Right lobe of liver (tissue), 6 donors: ENCODE data around the gene LHPP. TPM values are rescaled to one million over a fixed set of nuclear protein-coding genes. Genes with fewer than 3 reads are reported as not detected.

Experiments
- ATAC-seq, 4 donors: fragments of 200-7000 bp; cut with Tn5 transposase; one replicate each; pipeline ENCODE4 v1.9.1; 2020; ENCODE audit warnings: mild to moderate bottlenecking in 4 of 4, moderate library complexity in 4 of 4
- DNase-seq, 3 donors: peaks; one replicate each; pipeline ENCODE4 v3.0.0-alpha.2; 2020
- H3K27ac ChIP-seq, 3 donors: fragments of 200-600 bp; one replicate each; pipeline ENCODE4 v1.8.0; 2022
- H3K27me3 ChIP-seq, 2 donors: fragments of 200-600 bp; one replicate each; pipeline ENCODE4 v1.8.0; 2022
- H3K36me3 ChIP-seq, 4 donors: fragments of 200-600 bp; sonication (generic) in 1 of 4; one replicate each; pipeline versions ENCODE4 v1.5.1 to v1.8.0; 2017 to 2022; ENCODE audit warnings: control low read depth in 1 of 4
- H3K4me1 ChIP-seq, 4 donors: fragments of 200-600 bp; sonication (generic) in 1 of 4; one replicate each; pipeline versions ENCODE4 v1.5.1 to v1.8.0; 2017 to 2022; ENCODE audit warnings: control low read depth in 1 of 4
- H3K4me3 ChIP-seq, 3 donors: fragments of 200-600 bp; one replicate each; pipeline ENCODE4 v1.8.0; 2022
- H3K9me3 ChIP-seq, 4 donors: fragments of 200-600 bp; sonication (generic) in 1 of 4; one replicate each; pipeline versions ENCODE4 v1.5.1 to v1.8.0; 2017 to 2022; ENCODE audit warnings: control low read depth in 1 of 4
- POLR2A ChIP-seq: fragments of 450-650 bp; IDR thresholded peaks from one replicate; pipeline ENCODE4 v1.6.1; 2017; ENCODE audit warnings: antibody characterized with exemption, mild to moderate bottlenecking
- WGBS: methylation state at CpG from one replicate; pipeline ENCODE4 v1.1.6; 2018; ENCODE audit warnings: low coverage, low lambda C conversion rate; ENCODE audit not compliant: insufficient coverage; ENCODE audit errors: missing lambda C conversion rate; 5-methylcytosine and 5-hydroxymethylcytosine counted together
- intact Hi-C, 2 donors: fragments of 100-400 bp; cut with DNase I; formaldehyde crosslinking; loops; one replicate each; pipeline versions ENCODE4 v1.11.2 to v1.14.1; 2022
- total RNA-seq, 6 experiments: library from RNA; depleted of rRNA in 2 of 6; stranded (reverse); fragments of >200 nt in 2 of 6; fragmentation: NEBNext Ultra II Directional in 3 of 6; extraction: Animal tissue kit (Norgen Biotek cat#: 25700) in 3 of 6; gene quantifications; one replicate each; pipeline versions ENCODE4 v1.1.0 to v1.2.4, GENCODE V29; 2016 to 2023
- TF ChIP-seq, protein P1 (sequence below), 4 donors: fragments of 200-600 bp in 3 of 4; fragments of 450-650 bp in 1 of 4; IDR thresholded peaks; one replicate each; pipeline versions ENCODE4 v1.5.1 to v1.8.0; 2016 to 2022; ENCODE audit warnings: antibody characterized with exemption in 4 of 4, mild to moderate bottlenecking in 2 of 4
- donor health status: DM: no; HTN: yes; CAD: no.
- donor health status: DM: no; HTN: no; CAD: no.
- donor health status: DM: no; HTN: no; CAD: no.
- donor health status: DM: no; HTN: yes; CAD: no.
- donor health status: DM: no; HTN: yes; CAD: no.

LHPP gene
- total RNA-seq, 6 experiments from 2014 or later = 19.3 to 56.3 (median 36.3) TPM

DNA sequence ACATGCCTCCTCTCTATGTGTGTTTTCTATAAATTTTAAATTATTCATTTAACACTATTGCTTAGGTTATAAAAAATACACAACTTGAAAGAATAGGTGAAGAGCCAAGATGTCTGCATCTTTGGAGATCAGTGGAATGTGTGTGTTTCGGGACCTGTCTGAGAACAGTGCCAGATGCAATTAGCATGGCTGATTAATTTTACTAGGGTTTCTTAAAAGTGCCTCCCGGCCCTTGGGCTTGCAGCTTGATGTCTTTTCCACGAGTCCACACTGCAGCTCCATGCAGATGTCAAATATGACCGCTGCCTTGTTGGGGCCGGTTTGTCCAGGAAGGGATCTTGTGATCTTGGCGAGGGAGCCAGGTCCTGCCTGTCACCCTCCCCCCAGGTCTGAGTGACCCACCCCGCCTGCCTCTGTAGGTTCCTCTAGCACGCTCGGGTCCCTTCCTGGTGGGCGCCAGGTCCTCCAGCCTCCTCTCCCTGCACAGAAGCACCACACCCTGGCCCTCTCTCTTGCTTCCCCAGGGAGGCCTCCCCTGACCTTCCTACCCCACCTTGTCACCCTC lies 20.7 kb downstream of the LHPP start:
- H3K4me3 ChIP-seq = no peak overlapping the region
- H3K4me1 ChIP-seq = peaks cover 0 to 9% (median 0%) of the 10 kb centered on the region in 4 donors
- no peaks in the 10 kb centered on the region for H3K9me3 ChIP-seq
- WGBS = 89% methylated on average over 6 of the region's 10 CpGs
- TF ChIP-seq, protein P1, sequence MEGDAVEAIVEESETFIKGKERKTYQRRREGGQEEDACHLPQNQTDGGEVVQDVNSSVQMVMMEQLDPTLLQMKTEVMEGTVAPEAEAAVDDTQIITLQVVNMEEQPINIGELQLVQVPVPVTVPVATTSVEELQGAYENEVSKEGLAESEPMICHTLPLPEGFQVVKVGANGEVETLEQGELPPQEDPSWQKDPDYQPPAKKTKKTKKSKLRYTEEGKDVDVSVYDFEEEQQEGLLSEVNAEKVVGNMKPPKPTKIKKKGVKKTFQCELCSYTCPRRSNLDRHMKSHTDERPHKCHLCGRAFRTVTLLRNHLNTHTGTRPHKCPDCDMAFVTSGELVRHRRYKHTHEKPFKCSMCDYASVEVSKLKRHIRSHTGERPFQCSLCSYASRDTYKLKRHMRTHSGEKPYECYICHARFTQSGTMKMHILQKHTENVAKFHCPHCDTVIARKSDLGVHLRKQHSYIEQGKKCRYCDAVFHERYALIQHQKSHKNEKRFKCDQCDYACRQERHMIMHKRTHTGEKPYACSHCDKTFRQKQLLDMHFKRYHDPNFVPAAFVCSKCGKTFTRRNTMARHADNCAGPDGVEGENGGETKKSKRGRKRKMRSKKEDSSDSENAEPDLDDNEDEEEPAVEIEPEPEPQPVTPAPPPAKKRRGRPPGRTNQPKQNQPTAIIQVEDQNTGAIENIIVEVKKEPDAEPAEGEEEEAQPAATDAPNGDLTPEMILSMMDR (IDR thresholded peaks at IDR 0.05) = no peak
- TF ChIP-seq POLR2A = no peak
- H3K36me3 ChIP-seq = no peaks in the 10 kb centered on the region
- no peaks in the 10 kb centered on the region for H3K27me3 ChIP-seq
- no peak overlapping the region for H3K27ac ChIP-seq
- DNase-seq = no peak
- intact Hi-C loops = no loop called here
- no peak for ATAC-seq

DNA sequence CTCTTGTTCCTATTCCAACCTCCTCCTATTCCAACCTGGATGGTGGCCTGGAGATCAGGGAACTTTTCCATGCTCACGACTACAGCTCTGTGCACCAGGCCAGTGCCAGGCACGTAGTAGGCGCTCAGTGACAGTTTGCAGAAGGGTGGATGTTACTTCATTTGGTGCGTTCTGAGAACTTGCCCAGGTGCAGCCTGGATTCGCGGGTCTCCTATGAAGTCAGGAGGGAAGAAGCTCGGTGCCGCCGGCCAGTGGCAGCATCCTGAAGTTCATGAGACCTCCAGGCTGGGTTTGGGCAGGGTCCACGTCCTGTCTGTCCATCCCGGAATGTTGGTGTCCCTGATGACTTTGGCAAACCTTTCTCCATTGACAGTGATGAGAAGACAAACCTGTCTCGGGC lies 21.3 kb downstream of the LHPP start:
- 89% methylated on average over 5 of the region's 12 CpGs for WGBS
- no peak for TF ChIP-seq POLR2A
- TF ChIP-seq, protein P1 (IDR thresholded peaks at IDR 0.05) = no peak
- Histone ChIP-seq H3K4me1 (peaks cover 0 to 6% (median 0%) of the 10 kb centered on the region in 4 donors), H3K9me3 (no peaks in the 10 kb centered on the region), H3K27ac (no peak overlapping the region), H3K36me3 (no peaks in the 10 kb centered on the region), H3K27me3 (no peaks in the 10 kb centered on the region), H3K4me3 (no peak overlapping the region)
- ATAC-seq (no peak), DNase-seq (no peak)
- intact Hi-C loops = no loop called here

DNA sequence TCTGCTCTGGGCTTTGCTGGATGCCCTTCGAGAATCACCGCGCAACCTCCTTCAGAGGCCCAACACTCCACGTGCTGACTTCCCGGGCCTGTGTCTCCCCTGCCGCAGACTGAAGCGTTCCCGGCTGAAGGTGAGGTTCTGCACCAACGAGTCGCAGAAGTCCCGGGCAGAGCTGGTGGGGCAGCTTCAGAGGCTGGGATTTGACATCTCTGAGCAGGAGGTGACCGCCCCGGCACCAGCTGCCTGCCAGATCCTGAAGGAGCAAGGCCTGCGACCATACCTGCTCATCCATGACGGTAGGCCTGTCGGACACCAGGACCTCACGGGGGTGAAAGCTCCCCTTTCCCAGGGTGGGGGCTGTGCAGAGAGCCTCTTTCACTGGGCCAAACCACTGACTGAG lies 22.4 kb downstream of the LHPP start:
- H3K27ac ChIP-seq = no peak overlapping the region
- H3K9me3 ChIP-seq = no peaks in the 10 kb centered on the region
- TF ChIP-seq POLR2A = no peak
- TF ChIP-seq, protein P1 (IDR thresholded peaks at IDR 0.05) = no peak
- ATAC-seq (no peak), DNase-seq (no peak)
- no peaks in the 10 kb centered on the region for H3K4me1 ChIP-seq
- intact Hi-C loops = no loop called here
- no peak overlapping the region for H3K4me3 ChIP-seq
- WGBS = no CpG with 5 or more reads among the region's 17 CpGs
- no peaks in the 10 kb centered on the region for H3K27me3 ChIP-seq
- no peaks in the 10 kb centered on the region for H3K36me3 ChIP-seq

DNA sequence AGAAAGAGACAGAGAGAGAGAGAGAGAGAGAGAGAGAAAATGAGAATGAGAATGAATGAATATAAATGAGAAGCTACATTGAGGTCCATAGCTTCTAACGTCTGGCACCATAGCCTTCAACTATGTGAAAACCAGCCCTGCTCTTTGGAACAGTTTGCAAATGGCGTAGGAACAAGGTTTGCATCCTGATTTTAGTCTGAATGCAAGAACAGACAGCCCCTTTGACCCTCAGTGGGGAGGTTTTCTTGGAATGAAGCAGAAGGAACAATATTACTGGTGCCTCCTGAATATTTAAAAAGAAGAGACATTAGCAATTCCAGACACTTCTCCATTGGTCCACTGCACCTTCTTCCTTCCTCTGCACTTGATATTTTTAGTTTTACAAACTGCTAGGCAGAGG lies 23.0 kb downstream of the LHPP start:
- ATAC-seq = no peak
- no peak for DNase-seq
- no peaks in the 10 kb centered on the region for H3K9me3 ChIP-seq
- no peaks in the 10 kb centered on the region for H3K4me1 ChIP-seq
- H3K4me3 ChIP-seq = no peak overlapping the region
- WGBS = no CpG with 5 or more reads among the region's 2 CpGs
- TF ChIP-seq, protein P1 (IDR thresholded peaks at IDR 0.05) = no peak
- TF ChIP-seq POLR2A = no peak
- no peak overlapping the region for H3K27ac ChIP-seq
- intact Hi-C loops = no loop called here
- H3K36me3 ChIP-seq = no peaks in the 10 kb centered on the region
- no peaks in the 10 kb centered on the region for H3K27me3 ChIP-seq

DNA sequence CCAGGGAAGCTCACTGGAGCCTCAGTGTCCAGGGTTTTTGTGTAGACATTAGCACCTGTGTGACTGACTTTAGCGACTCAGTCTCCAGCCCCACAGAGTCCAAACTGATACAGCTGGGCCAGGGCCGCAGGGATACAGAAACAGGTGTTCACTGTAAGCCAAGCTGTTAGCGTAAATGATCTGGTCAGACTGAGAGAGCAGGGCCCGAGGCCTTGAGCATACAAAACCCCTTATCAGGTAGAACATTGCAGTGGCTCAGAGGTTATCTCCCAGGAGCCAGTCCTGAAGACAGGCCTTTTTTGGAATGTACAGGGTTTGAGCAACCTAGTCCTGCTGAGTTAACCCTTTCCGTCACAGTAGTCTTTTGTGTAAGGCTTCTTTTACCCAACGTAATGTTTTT lies 25.0 kb downstream of the LHPP start:
- H3K4me3 ChIP-seq = no peak overlapping the region
- no peaks in the 10 kb centered on the region for H3K4me1 ChIP-seq
- no peak for DNase-seq
- H3K27ac ChIP-seq = no peak overlapping the region
- no peaks in the 10 kb centered on the region for H3K9me3 ChIP-seq
- 75% methylated on average over 3 of the region's 6 CpGs for WGBS
- TF ChIP-seq, protein P1 (IDR thresholded peaks at IDR 0.05) = no peak
- TF ChIP-seq POLR2A = no peak
- intact Hi-C loops = no loop called here
- H3K27me3 ChIP-seq = no peaks in the 10 kb centered on the region
- no peak for ATAC-seq
- H3K36me3 ChIP-seq = no peaks in the 10 kb centered on the region
